ENCODE results near the gene LCN15.
A peak's percentile ranks its signal among the peaks of the same experiment; 100 is the strongest.

Gene LCN15

GRCh38 chr9:136799854-136800657 lies 35.7 kb upstream of the LCN15 start (continued):
- TF ChIP-seq ZSCAN4 (tag by site-specific recombination; IDR thresholded peaks at IDR 0.05) (no peak), AEBP2 (tag by site-specific recombination; IDR thresholded peaks at IDR 0.05; ENCODE audit: borderline replicate concordance) (no peak), ZNF132 (tag by site-specific recombination; IDR thresholded peaks at IDR 0.05; ENCODE audit: borderline replicate concordance) (no peak), ZNF76 (tag by site-specific recombination; IDR thresholded peaks at IDR 0.05; ENCODE audit: borderline replicate concordance, low read depth) (peak; percentile 65), ZNF48 (tag by site-specific recombination; IDR thresholded peaks at IDR 0.05) (no peak), ZFP37 (tag by site-specific recombination; IDR thresholded peaks at IDR 0.05) (no peak), ZNF211 (tag by site-specific recombination; IDR thresholded peaks at IDR 0.05; ENCODE audit: low read depth) (no peak), ZNF560 (tag by site-specific recombination; IDR thresholded peaks at IDR 0.05; ENCODE audit: borderline replicate concordance) (no peak), ZNF354C (tag by site-specific recombination; IDR thresholded peaks at IDR 0.05; ENCODE audit: borderline replicate concordance, low read depth) (no peak), ZBTB1 (tag by site-specific recombination; IDR thresholded peaks at IDR 0.05) (no peak), ZNF221 (tag by site-specific recombination; IDR thresholded peaks at IDR 0.05; ENCODE audit: borderline replicate concordance) (no peak), ZNF324 (tag by site-specific recombination; IDR thresholded peaks at IDR 0.05) (no peak), ZNF18 (tag by site-specific recombination; IDR thresholded peaks at IDR 0.05) (no peak), ZNF157 (tag by site-specific recombination; IDR thresholded peaks at IDR 0.05) (no peak), ZSCAN23 (tag by site-specific recombination; IDR thresholded peaks at IDR 0.05) (no peak), ZNF610 (tag by site-specific recombination; IDR thresholded peaks at IDR 0.05; ENCODE audit: borderline replicate concordance) (no peak), GLIS2 (tag by site-specific recombination; IDR thresholded peaks at IDR 0.05) (peak; percentile 65), REPIN1 (tag by site-specific recombination; IDR thresholded peaks at IDR 0.05; ENCODE audit: low read depth) (no peak), TSHZ1 (tag by site-specific recombination; IDR thresholded peaks at IDR 0.05; ENCODE audit: borderline replicate concordance) (no peak), ZNF624 (tag by site-specific recombination; IDR thresholded peaks at IDR 0.05) (no peak), ZNF555 (tag by site-specific recombination; conservative IDR thresholded peaks at IDR 0.05) (no peak), MEIS1 (CRISPR knock-in tag; IDR thresholded peaks at IDR 0.05; ENCODE audit: borderline replicate concordance) (no peak), PATZ1 (tag by site-specific recombination; IDR thresholded peaks at IDR 0.05) (peak; percentile 90), MZF1 (tag by site-specific recombination; IDR thresholded peaks at IDR 0.05; ENCODE audit: borderline replicate concordance) (no peak), GLI4 (tag by site-specific recombination; IDR thresholded peaks at IDR 0.05) (no peak), ZNF501 (tag by site-specific recombination; IDR thresholded peaks at IDR 0.05) (no peak), ZNF302 (tag by site-specific recombination; IDR thresholded peaks at IDR 0.05; ENCODE audit: low read depth) (no peak), ZNF514 (tag by site-specific recombination; IDR thresholded peaks at IDR 0.05) (no peak), ELK4 (IDR thresholded peaks at IDR 0.05; ENCODE audit: borderline replicate concordance, low read depth, low read length) (no peak)

Measured in HEK293 (cell line).